NCI-H2196 treated with DMSO at 0.1 percent for 48 hours (cell line): Measurements from ENCODE around the gene DZIP1.

Source experiments
- DNase-seq: peaks from one replicate; lab custom pipeline; 2025; ENCODE audit not compliant: unreplicated experiment; lab: John Stamatoyannopoulos, UW

The DZIP1 gene

DNA sequence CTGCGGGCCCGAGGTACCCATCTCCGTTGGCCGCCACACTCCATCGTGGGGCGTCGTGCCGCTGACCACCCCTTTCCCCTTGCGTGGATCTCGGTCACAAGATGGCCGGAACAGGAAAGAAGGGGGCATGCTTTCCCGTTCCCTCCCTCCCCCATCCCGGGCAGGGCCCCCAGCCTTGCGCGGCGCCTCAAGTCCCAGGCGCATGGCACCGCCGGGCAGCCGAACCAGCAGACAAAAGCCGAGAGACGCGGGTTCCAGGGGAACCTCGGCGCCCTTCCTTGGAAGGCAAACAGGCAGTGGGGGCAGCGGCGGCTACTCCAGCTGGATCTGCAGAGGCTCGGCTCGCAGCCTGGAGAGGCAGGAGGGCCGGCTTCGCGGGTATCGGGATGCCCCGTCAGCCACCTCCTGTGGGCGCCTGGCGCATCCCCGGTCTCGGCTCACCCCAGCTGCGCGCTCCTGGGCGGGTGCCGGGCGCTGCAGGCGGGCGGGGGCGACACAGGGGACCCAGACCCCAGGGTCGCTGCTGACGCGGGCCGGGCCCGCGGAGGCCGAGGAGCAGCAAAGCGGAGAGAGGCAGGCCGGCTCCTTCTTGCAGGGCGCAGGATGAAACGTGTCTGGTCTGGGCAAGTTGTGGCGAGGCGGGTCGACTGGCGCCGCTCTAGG lies 439 bp downstream of the DZIP1 start:
- DNase-seq, result no peak

DNA sequence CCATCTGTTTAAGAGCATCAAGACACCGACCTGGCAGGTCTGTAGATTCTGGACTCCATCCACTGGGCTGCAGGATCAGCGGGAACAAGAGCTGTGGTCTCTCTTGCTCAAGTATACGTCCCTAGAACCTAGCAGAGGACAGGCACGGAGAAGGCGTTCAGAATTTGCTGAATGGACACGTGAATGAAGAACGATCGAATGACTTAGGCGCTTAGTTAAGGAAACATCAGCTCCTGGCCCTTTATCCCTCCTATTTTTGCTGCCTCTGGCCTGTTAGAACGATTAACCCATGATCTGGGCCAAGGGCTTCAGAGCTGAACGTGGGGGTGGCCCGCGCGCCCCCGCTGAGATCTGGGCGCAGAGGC lies 953 bp downstream of the DZIP1 start:
- no peak for DNase-seq

DNA sequence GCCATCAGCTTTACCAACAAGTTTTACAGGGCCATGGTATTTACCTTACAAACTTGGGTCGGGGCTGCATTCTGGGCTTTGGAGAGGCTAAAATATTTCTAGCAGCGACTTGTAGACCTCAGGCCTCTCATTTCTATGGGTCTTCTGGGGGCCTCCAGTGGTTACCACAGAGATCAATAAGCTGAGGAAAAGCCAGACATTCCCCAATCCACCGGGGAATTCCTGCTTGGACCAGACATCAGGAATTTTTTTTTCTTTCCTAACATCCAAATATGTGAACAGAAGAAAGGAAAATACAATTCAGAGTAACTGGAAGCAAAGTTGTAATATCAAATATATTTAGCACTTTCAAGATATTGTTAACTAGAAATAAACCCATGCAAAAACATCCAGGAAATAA lies 1.5 kb downstream of the DZIP1 start:
- DNase-seq, result no peak

DNA sequence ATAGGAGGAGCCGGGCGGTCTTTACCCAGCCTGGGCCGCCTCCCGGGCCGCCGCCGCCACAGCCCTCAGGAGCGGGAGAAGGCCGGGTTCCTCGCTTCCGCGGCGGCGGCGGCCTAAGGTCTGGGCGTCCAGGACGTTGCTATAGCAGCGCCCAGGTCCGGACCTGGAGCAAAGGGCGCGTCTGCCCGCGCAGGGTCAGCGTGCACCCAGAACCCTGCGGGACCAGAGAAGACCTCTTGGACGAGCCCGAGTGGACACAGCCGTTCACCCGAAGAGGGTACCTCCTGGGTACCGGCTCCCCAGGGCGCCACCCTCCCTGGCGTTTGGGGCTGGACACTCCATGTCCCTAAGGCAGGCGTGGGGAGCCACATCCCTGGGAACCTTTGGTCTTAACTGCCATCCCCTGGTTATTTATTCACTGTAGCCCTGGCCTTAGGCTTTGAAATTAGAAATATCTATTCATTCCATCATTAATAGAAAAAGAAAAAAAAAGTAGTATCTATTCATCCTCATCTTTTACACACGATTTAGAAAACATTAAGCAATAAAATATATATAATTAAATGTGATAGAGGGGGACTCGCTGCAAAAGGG lies 2.4 kb downstream of the DZIP1 start:
- DNase-seq, result no peak

DNA sequence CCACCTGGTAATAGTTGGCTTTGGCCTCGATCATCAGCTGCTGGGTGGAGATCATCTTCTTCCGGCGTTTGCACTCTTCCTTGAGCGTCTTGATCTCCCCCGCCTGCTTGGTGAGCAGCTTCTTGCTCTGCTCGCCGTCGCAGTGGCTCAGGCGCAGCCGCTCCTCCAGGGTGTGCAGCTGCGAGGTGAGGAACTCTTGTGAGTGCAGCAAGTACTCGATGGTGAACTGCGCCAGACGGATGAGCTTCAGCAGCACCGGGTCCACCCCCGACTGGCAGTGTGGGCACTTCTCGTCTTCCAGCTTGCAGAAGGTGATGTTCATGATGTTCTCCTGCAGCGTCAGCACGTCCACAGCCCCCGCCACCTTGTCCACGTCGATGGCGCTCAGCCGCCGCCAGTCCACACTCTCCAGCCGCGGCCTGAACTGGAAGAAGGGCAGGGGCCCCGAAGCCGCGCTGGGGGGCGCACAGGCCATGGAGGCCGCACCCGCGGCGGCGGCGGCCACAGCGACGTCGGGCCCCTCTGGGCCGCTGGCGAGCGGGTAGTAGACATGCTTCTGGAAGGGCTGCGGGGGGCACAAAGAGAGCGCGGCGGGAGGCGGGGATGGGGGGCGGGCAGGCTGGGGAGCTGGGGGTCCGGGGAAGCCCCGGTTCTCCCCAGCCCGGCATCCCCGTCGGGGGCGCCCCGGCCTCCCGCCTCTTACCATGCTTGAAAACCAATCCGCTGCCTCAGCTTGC lies 3.0 kb downstream of the DZIP1 start:
- no peak for DNase-seq

DNA sequence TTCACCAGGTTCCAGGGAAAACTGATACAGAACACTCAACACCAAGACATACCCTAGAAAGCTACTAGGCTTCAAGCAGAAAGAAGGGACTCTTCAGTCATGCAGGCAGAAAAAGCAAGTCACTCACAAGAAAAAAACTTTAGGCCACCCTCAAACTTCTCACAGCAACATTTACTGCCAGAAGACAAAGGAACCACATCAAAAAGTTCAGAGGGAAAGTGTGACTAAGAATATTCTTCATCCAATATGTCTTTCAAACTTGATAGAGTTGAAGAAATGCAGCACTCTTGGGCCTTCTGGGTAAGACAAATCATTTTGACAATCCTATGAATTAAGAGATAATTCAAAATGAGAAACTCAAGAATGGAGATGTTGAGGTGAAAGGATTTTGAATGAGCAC lies 7.7 kb downstream of the DZIP1 start:
- DNase-seq, result no peak

DNA sequence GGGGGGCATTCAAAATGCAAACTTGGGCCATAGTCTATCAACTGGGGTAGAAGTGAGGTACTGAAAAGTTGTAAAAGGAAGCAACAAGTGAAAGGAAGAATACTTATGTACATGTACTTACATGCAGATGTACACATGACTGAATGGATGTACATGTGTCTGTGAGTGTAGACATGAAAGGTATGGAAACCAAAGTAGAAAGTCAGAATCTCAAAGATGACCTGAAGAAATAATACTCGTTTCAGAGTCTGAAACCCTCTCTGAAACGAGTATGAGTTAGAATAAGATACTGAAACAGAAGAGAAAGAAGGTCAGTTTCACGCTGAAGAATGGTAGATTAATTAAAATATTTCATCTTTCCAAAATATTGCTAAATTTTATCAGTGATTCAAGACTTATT lies 13.9 kb downstream of the DZIP1 start:
- no peak for DNase-seq

DNA sequence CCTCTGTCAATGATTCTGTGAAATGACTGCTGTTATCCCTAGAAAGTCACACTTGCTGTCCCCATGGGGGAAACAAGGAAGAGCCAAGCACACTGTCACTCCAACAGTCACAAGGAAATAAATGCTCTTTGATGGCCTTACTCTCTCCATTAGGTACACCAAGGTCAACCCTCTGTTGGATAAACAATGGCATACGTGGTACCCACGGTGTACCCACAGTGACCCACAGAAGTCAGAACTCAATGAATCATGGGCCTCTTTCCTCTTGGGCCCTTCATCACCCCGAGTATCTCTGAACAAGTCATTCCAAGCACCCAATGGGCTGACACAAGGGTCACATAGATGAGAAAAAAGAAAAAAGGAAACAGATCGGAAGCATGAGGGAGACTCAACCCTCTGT lies 15.4 kb downstream of the DZIP1 start:
- no peak for DNase-seq

DNA sequence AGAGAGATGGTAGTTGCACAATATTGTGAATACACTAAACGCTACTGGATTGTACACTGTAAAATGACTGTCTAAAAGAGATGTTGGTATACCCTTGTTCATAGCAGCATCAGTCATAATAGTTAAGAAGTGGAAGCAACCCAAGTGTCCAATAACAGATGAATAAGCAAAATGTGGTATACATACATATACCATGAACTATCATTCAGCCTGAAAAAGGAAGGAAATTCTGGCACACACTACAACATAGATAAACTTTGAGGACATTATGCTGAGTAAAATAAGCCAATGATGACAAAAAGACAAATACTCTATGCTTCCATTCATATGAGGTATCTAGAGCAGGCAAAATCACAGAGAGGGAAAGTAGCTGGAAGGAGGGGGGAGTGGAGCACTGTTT lies 16.0 kb downstream of the DZIP1 start:
- no peak for DNase-seq

DNA sequence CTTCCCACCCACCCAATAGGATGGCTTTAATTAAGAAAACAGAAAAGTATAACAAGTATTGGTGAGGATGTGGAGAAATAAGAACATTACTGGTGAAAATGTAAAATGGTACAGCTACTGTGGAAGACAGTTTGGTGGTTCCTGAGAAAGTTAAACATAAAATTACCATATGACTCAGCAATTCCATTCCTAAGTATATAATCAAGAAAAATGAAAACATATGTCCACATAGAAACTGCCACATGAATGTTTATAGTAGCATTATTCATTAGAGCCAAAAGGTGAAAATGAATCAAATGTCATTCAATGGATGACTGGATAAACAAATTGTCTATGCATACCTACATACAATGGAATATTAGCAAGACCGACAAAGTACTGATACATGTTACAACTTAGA lies 16.9 kb downstream of the DZIP1 start:
- no peak for DNase-seq

DNA sequence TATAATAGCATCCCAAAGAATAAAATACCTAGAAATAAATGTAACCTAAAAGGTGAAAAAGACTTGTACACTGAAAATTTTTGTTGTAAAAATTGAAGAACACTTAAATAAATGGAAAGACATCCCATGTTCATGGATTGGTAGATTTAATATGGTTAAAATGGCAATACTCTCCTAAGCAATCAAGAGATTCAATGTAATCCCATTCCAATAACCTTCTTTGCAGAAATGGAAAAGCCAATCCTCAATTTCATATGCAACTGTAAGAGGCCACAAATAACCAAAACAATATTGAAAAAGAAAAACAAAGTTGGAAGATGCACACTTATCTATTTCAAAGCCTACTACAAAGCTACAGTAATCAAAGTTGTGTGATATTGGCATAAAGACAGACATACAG lies 17.7 kb downstream of the DZIP1 start:
- no peak for DNase-seq

DNA sequence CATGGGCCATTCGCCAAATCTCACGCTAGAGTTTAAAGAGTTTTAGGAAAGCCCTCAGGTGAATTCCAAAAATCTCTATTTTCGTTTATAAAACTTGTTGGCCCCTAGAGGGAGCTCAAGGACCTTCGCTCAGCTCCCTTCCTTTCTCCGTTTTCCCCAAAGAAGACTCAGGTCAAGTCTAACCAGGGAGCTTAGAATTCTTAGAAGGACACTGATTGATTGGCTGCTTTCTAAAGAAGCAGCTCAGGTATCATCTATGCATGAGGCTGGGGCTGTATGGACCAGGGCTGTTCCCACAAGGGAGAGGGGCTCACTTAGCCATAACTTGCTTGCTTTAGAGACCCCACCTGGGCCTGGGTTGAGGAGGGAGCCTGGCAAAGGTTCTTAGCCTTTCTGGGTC lies 20.5 kb downstream of the DZIP1 start:
- DNase-seq, result no peak

DNA sequence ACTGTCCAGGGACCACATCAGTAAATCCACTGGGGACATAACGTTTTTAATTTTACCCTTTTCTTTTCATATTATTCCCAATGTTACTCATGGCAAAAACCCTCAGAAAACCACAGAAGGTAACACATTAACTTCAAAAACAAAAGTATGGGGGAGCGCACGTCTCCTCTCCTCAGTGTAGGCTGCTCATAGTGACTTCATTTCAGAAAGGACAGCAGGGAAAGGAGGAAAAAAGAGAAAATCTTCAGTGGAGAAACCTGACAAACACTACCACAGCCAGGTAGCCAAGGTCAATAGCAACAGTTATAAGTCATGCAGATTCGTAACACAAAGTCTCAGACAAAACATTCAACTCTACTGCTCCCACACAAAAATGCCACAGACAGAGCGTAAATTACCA lies 21.4 kb downstream of the DZIP1 start:
- no peak for DNase-seq

DNA sequence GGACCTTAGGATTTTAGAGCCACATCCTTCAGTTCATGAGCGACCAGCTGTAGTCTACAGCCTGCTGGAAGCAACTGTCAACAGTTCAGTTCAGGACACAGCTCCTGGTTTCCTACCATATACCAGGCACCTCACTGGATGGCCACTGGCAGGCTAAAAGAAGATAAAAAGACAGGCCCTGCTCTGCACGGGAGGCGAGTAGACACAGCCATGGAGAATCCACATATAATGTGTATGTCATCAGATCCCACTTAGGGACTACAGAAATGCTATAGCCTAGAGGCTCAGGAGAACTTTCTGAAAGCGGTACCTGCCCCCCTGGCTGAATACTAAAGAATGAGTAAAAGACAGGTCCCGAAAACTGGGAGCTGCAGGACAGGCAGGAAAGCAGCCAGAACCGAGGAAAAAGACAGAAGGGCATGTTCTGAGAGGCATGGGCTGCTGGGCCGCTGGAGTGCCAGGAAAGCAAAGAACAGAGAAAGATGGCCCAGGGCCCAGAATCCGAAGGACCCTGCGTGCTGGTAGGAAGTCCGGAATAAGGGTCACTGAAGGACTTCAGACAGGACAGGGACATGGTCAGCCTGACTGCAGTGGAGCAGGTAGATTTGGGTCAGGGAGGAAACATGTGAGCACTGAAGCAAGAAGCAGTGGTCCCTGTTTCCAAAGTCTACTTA lies 23.5 kb downstream of the DZIP1 start:
- no peak for DNase-seq

DNA sequence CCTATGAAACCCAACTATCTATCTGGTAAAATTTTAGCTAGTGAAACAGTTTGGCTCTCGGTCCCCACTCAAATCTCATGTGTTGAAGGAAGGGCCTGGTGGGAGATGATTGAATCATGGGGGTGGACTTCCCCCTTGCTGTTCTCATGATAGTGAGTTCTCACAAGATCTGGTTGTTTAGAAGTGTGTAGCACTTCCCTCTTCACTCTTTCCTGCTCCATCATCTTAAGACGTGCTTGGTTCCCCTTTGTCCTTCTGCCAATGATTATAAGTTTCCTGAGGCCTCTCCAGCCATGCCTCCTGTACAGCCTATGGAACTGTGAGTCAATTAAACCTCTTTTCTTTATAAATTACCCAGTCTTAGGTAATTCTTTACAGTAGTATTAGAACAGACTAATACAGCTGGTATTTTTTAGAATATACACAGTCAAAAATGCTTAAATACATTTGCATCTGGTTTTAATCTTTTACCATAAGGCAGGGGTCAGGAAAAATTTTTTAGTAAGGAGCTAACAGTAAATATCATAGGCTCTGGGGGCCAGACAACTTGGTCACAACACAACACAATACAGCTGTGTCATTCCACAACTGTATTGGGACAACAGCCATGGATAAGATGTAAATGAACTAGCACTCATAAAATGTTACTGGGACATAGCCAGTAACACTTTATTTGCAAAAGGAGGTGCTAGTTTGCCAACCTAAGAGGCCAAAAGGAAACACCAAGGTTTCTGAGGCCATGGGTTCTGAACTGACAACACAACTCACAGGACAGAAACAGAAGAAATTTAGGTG lies 24.3 kb downstream of the DZIP1 start:
- no peak for DNase-seq

DNA sequence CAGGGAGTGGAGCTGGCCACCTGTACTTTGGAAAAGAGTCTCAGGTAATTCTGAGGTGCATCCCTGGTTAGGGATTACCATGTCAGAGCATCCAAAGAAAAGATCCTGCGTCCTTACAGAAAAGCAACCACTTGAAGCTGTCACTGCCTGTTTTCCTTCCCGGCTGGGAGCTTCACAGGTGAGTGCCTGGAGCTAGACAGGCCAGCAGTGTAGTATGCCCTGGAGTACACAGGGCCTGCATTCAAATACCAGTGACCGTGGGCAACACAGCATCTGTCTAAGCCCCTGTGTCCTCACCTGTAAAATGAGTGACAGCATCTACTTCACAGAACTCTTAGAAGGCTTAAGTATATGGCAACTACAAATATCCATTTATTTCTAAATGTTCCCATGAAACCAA lies 29.0 kb downstream of the DZIP1 start:
- DNase-seq, result no peak

DNA sequence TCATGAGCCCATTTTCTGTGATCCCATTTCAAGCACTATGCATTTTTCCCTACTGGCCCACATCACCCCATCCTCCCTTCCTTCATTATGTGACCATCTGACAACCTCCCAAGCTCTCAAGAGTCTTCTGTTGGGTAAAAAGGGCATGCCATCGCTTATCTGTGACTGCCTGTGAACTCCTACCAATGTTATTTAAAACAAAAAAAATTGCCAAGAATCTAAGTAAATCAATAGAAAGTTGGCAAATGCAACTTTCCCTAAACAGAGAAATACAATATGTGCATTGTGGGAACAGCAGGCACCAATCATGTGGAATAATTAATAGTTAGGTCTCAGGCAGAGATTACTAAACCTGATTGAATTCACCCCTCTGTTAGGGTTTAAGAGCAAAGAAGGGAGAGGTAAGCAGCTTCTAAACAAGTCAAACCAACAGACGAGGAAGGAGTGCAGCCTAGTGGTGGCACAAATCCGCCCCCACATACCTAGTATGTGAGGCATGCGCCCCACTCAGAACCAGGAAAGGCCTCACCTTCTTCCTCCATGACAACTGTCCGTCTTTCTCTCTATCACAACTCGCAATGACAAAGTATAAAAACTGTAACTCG lies 29.8 kb downstream of the DZIP1 start:
- no peak for DNase-seq

DNA sequence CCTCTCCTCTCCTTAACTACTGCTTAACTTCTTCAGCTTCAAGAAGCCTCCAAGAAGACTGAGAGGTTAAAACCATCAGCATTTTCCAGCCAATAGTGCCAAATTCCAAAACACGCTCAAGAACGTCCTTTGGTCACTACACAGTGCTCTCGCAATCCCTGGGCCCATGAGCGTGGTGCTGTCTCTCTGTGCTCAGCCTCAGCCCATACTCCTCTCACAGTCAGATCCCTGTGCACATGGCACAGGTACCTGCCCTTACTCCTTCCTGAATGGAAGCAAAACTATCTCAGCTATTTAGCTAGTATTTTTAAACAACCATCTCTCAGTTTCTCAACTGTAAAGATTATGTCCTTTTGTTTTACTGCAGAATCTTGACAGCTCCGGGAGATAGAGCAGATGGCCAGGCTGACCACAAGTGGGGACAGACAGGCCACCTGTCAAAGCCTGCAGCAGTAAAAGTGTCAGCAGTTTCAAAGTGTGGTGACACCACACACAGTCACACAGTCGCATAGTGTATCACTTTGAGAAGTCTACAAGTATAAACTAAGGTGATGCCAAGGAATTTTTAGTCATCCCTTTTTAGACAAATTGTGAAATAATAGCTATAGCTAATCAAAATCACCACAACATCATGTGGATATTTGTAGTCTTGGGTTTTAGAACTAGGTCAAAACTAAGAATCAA lies 35.7 kb downstream of the DZIP1 start:
- no peak for DNase-seq

DNA sequence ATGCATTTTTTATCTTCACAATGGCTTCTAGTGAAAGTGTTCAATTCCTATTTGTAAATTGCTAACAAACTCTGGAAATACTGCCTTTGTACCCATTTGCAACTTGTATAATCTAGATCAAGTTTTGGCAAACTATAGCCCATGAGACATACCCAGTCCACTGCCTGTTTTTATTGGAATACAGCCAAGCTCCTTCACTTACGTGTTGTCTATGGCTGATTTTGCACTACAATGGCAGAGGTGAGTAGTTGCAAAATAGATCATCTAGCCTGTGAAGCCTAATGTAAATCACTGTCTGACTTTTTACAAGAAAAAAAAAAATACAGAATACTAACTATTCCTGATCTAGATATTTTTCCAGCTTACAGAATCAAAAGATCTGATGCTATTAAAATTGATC lies 37.1 kb downstream of the DZIP1 start:
- no peak for DNase-seq

DNA sequence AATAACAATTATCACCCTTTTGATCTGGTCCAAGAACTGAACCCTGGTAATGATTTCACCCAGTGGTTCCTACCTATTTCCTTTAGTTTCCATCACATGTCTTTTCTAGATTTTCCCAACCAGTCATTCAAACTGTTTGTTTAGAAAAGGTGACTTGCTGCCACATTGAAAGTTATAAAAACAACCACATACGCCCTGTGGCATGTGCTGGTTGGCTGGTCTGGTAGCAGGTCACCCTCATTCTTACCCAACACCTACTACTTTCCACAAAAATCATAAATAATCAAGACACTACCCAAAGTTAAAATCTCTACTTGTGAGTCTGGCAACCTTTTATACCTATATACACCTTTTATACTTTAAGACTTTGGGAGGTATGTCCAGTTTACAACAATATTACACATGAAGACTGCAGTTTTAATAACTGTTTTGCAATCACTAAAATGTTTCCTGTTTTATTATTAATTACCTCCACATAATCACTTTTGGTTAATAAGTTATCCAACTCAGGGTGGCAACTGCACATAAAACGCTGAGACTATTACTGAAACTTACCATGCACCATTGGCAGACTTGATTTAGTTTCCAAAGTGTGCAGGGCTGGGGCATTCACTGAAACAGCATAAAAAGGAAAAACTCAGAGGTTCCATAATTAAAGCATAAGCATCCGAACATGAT lies 38.9 kb downstream of the DZIP1 start:
- no peak for DNase-seq
